SK-N-MC (cell line): Measurements from ENCODE around the gene ZNHIT6.

ENCODE experiments used
- EZH2 ChIP-seq: fragments of 200-600 bp; sonication (generic); IDR thresholded peaks from one replicate; pipeline ENCODE4 v1.6.1; 2017; ENCODE audit warnings: antibody characterized with exemption
- POLR2AphosphoS5 ChIP-seq: IDR thresholded peaks from 2 replicates; pipeline ENCODE4 v1.6.1; 2012; ENCODE audit warnings: mild to moderate bottlenecking, low read depth, low read length, borderline replicate concordance

GRCh38 chr1:85654066-85654782 is 54.0 kb downstream of the ZNHIT6 start:
- TF ChIP-seq POLR2AphosphoS5: no peak
- TF ChIP-seq EZH2: no peak
